T-helper 1 cell (primary cell): ENCODE measurements around the gene STBD1.
"Not testable (repeated sequence)": the region's sequence is repeated elsewhere in the genome, so short reads cannot be mapped to it uniquely, and the experiment has no call there.

Experiments used
- DNase-seq, 5 donors: peaks; one replicate each; pipeline ENCODE4 v3.0.0-alpha.2; 2012 to 2020

Gene STBD1

DNA sequence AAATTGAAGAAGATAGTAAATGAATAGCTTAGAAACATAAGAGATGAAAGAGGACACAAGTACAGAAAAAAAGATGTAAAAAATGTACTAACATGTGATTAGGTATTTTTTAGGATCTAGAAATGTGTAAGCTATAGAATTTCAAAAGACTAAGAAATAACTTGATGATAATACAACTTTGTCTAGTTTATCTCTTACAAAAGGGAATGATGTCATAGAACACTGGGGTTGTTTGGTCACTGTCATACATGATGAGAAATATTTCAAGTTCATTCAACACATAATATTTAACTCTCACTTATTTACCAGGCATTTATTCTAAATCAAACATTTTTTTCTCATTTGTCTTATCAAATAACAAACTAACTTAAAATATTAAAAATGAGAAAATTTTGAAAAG is 18.5 kb downstream of the STBD1 start:
- DNase-seq = no peak

DNA sequence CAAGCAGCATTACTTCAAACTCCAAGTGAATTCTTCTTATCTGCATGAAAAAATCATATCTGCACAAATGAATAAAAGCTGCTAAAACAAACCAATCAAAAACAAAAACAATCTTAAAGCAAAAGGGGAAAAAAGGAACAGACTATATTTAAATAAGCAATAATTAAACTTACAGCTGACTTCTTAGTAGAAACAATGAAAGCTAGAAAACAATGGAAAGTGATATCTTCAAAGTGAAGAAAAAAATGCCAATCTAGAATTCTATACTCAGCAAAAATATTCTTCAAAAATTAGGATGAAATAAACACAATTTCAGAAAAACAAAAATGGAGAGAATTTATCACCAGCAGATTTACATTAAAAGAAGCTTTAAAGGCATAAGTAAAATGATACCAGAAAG is 20.0 kb downstream of the STBD1 start:
- no peak for DNase-seq

DNA sequence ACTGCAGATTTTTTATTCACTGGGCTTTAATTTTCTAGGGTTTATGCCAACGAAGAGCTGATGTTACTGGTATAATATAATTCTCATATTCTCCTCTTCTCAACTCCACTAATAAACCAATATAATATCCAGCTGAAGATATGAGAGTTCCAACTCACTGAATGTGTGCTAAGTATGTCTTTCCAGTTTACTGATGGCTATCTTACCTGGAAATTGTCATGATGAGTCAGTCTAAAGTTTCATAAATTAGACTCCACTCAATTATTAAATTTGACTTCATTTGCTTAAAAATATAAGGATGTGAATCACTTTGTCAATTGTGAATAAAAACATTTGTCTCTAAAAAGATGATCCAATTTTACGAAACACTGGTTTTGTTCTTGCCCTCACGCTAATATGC is 28.4 kb downstream of the STBD1 start:
- no peak for DNase-seq

DNA sequence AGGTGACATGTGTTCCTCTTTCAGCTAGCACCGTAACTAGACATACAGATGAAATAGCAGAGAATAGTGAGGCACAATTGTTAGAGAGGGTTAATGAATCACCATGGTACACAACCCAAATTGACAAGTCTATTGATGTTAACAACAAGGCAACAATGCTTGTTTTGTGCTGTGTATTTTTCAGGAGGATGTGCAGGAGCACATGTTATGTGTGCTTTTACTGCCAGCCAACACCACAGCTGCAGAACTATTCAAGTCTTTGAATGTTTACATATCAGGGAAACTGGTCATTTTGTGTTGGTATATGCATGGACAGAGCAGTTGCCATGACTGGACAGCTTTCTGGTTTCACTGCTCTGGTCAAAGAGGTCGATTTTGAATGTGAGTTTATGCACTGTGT is 32.8 kb downstream of the STBD1 start:
- no peak for DNase-seq

DNA sequence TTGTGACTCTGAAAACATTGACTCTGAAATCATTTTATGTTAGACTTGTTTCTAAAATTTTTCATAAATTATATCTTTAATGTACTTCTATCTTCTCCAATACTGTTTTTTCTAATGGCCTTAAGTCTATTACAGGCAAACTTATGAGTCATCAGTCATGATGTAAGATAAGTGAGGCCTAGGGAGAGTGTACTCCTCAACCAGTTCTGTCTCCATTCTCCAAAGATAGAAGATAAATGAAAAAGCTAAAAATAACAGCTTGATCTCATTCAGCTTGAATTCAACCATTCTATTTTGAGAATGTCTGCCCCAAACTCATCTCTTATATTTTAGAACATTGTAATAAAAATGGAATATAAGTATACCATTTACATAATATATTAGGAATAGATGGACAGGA is 34.5 kb downstream of the STBD1 start:
- DNase-seq = no peak

DNA sequence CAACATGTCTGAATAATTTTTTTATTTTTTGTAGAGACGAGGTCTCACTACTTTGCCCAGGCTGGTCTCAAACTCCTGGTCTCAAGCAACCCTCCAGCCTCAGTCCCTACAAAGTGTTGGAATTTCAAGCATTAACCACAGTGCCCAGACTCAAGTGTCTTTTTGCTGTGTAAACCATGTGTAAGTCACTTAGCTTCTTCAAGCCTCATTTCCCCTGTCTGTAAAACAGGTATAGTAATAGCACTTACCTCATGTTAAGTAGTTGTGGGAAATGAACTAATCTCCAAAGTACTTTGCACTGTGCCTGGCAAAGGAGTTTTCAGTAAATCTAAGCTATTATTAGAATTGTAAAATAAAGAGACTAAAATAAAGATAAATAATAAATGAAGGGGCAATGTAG is 35.7 kb downstream of the STBD1 start:
- no peak for DNase-seq

DNA sequence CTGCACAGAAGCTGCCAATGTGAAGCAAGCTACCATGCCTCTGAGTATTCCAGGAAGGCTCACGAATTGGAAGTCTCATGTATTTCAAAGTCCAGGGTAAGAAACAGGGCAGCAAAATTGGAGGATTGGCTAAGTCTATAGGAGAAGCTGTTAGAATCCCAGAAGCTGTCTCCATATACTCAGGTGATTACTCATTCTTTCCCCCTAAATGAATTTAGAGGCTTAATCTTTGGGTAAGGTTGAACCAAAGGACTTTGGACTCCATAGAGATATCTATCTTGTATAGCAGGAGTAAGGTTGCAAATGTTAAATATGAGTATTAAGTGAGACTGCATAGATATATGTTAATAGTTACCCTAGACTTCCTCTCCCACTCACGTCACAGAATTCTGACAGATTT is 36.3 kb downstream of the STBD1 start:
- DNase-seq = no peak

DNA sequence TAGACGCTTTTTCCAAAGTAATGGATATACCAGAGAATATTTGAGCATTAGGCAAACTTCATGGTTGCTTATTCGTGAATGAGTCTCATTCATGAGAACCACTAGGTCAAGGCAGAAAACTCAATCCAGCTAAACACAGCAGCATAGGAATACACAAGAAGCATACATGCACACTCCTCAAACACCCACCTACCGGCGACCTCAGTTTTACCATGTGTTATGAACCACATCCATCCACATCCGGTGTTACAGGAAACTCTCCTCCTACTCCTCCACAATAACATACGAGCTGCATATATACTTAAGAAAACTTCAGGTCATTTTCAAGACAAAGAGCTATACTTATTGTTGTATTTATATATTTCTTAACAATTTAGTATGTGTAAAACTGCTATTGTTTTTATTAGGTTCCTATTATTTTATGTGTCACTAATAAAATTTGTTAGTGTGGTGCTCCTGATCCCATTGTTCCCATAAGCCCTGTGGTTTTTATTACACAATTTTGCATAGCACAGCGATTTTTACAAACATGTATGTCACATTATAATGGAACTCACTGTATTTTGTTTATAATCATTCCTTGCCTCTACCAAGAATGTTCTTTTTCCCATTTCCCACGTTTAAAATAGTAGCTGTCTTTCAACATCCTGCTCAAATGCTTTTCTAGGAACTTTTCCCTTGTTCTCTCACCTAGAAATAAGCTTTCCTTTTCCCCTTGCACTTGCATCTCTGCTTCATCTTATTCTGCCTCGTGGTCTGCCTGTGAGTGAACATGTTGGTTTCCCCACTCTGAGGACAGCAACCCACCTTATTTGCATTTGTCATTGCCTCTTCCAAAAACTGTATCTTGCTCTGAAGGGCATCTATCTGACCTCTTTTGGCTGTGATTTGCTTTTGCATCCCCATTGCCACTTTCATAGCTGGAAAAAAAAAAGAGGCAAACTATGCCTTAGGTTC is 48.3 kb downstream of the STBD1 start:
- DNase-seq = peak in 1 of 5 donors; percentile 58

DNA sequence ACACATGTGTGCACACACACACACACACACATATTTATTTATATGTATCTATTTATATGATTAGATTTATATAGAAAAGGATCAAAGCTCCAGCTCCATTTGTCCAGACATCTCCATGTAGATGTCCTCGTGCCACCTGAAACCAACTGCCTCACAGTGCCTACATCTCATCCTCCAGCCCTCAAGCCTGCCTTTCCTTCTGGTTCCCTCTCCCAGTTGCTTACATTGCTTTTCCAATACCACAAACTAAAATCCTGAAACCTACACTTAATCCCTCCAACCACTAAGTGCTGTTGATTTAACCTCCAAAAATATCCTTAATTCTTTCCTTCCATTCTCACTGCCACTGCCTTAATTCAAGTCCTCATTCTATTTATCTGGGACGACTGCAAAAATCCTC is 51.4 kb downstream of the STBD1 start:
- no peak for DNase-seq

DNA sequence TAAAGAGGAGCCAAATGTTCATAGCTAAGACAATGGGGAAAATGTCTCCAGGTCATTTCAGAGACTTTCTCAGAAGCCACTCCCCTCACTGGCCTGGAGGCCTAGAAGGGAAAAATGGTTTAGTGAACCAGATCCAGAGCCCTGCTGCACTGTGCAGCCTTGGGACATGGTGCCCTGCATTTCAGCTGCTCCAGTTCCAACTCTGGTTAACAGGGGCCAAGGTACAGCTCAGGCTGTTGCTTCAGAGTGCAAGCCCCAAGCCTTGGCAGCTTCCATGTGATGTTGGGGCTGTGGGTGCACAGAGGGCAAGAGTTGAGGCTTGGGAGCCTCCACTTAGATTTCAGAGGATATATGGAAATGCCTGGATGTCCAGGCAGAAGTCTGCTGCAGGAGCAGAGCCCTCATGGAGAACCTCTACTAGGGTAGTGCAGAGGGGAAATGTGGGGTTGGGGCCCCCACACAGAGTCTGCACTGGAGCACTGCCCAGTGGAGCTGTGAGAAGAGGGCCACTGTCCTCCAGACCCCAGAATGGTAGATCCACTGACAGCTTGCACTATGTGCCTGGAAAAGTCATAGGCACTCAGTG is 53.4 kb downstream of the STBD1 start:
- not testable (repeated sequence) for DNase-seq
